Heart right ventricle (tissue), 16 donors: ENCODE results near the gene PMVK. TPM values are rescaled to one million over a fixed set of nuclear protein-coding genes. Genes with fewer than 3 reads are reported as not detected.
"Not testable (repeated sequence)": the region's sequence is repeated elsewhere in the genome, so short reads cannot be mapped to it uniquely, and the experiment has no call there.

ENCODE experiments used
- ATAC-seq, 8 donors: fragments of 200-7000 bp; cut with Tn5 transposase; one replicate each; pipeline ENCODE4 v1.9.1; 2020; ENCODE audit warnings: mild to moderate bottlenecking in 8 of 8, moderate library complexity in 8 of 8, moderate number of reproducible peaks in 1 of 8
- DNase-seq, 2 donors: peaks; one replicate each; pipeline ENCODE4 v3.0.0-alpha.2; 2020
- H3K27ac ChIP-seq, 10 donors: fragments of 200-600 bp; sonication (generic) in 2 of 10; one replicate each; pipeline versions ENCODE4 v1.5.0 to v1.8.0; 2020 to 2022; ENCODE audit warnings: mild to moderate bottlenecking in 3 of 10
- H3K27me3 ChIP-seq, 7 donors: fragments of 200-600 bp; one replicate each; pipeline ENCODE4 v1.8.0; 2021 to 2022; ENCODE audit warnings: mild to moderate bottlenecking in 2 of 7
- H3K36me3 ChIP-seq, 9 donors: fragments of 200-600 bp; sonication (generic) in 1 of 9; one replicate each; pipeline versions ENCODE4 v1.5.0 to v1.8.0; 2020 to 2022; ENCODE audit warnings: mild to moderate bottlenecking in 2 of 9
- H3K4me1 ChIP-seq, 9 donors: fragments of 200-600 bp; sonication (generic) in 1 of 9; one replicate each; pipeline versions ENCODE4 v1.5.0 to v1.8.0; 2020 to 2022; ENCODE audit warnings: mild to moderate bottlenecking in 4 of 9
- H3K4me3 ChIP-seq, 10 donors: fragments of 200-600 bp; sonication (generic) in 2 of 10; one replicate each; pipeline versions ENCODE4 v1.5.0 to v1.8.0; 2020 to 2022; ENCODE audit warnings: mild to moderate bottlenecking in 7 of 10, moderate library complexity in 2 of 10
- H3K9me3 ChIP-seq, 11 donors: fragments of 200-600 bp in 10 of 11; sonication (generic) in 2 of 11; one replicate each; pipeline versions ENCODE4 v1.5.0 to v1.8.0; 2013 to 2022; ENCODE audit warnings: mild to moderate bottlenecking in 2 of 11, control low read depth in 1 of 11, moderate library complexity in 1 of 11
- WGBS, 2 donors: extraction: QIAGEN DNeasy Blood & Tissue Kit; methylation state at CpG; one replicate each; pipeline ENCODE4 v1.1.7; 2013; ENCODE audit warnings: inconsistent platforms in 1 of 2; 5-methylcytosine and 5-hydroxymethylcytosine counted together
- intact Hi-C, 10 donors: fragments of 100-400 bp; cut with DNase I; formaldehyde crosslinking; loops; one replicate each; pipeline versions ENCODE4 v1.11.1 to v1.14.2; 2022
- polyA plus RNA-seq, 2 donors: library from polyadenylated mRNA; stranded (reverse); fragments of 200-250 nt; gene quantifications; one replicate each; pipeline ENCODE4 v1.2.3, GENCODE V29; 2013
- total RNA-seq, 10 donors: library from RNA; stranded (reverse); fragmentation: NEBNext Ultra II Directional in 3 of 10; extraction: Animal tissue kit (Norgen Biotek cat#: 25700) in 3 of 10; gene quantifications; one replicate each; pipeline versions ENCODE4 v1.2.1 to v1.2.4, GENCODE V29; 2021 to 2023
- TF ChIP-seq, protein P1 (sequence below), 9 donors: fragments of 200-600 bp; sonication (generic) in 2 of 9; IDR thresholded peaks; one replicate each; pipeline versions ENCODE4 v1.5.0 to v1.8.0; 2021 to 2022; ENCODE audit warnings: antibody characterized with exemption in 9 of 9, mild to moderate bottlenecking in 5 of 9, moderate library complexity in 1 of 9
- donor health status: Arrhythmogenic right ventricular cardiomyopathy.
- donor health status: ischemic (EF 13 %, LVEDD 7.1; RV severe dilation, severe dysfunction).
- donor health status: healthy with polysubstance abuse.
- donor health status: DM: no; HTN: yes; CAD: no.
- donor health status: DM: no; HTN: no; CAD: no.
- donor health status: ischemic (EF 25% LVEDD 6.9; RV normal size, moderate dysfunction).
- donor health status: ischemic (EF 25% LVEDD 5.7; RV mildly dilated, moderate dysfunction).
- donor health status: healthy.
- donor health status: DM: yes; HTN: yes; CAD: no.
- donor health status: Ischemic cardiomyopathy.
- donor health status: ischemic (EF 35%, LVEDD 5.7; RV mildly dilated, moderate dysfunction).
- donor health status: nonischemic (EF 11% LVEDD 7.7; RV severe dilation, severe dysfunction).
- donor health status: DM: yes; HTN: yes; CAD: no.
- donor health status: PGD.
- donor health status: ischemic (EF 29% LVEDD 5.4; RV normal size, mild dysfunction).
- donor health status: nonischemic (EF 23%, LVEDD 6.1; RV moderate dilation, normal function).

PMVK gene
- total and polyA plus RNA-seq, 12 donors = 29.9 to 66.4 (median 40.5) TPM

DNA sequence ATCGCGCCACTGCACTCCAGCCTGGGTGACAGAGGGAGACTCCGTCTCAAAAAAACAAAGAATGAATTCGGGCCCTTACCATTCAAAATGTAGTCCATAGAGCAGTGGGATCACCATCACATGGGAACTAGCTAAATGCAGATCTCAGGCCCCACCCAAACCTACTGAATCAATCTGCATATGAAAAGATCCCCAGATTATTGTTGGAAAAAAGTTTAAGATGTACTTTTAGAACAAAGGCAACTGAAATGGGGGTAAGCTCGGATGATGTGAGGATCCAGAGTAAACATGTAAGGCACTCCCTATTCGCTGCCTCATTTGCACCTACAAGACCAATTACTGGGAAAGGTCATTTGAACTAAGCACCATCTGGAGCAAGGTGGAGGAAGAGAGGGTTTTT is 45.8 kb upstream of the PMVK start:
- Histone ChIP-seq H3K27me3 (no peaks in the 10 kb centered on the region), H3K27ac (peak overlapping the region in 4 of 10 donors; percentile 36 to 87 (median 56)), H3K9me3 (no peaks in the 10 kb centered on the region), H3K4me1 (peaks cover 7 to 32% (median 17%) of the 10 kb centered on the region in 9 donors), H3K36me3 (peaks cover 0 to 31% (median 4%) of the 10 kb centered on the region in 9 donors), H3K4me3 (peak overlapping the region in 9 of 10 donors; percentile 14 to 81 (median 73))
- WGBS, 2 donors = 62 to 66% methylated on average over 6 of the region's 6 CpGs
- DNase-seq (no peak), ATAC-seq (no peak)
- intact Hi-C loops = loop anchor here in 1 of 10 donors (2.0 kb wide), 1 partner anchor 16 kb away; no protein-coding TSS in a partner anchor
- TF ChIP-seq, protein P1, sequence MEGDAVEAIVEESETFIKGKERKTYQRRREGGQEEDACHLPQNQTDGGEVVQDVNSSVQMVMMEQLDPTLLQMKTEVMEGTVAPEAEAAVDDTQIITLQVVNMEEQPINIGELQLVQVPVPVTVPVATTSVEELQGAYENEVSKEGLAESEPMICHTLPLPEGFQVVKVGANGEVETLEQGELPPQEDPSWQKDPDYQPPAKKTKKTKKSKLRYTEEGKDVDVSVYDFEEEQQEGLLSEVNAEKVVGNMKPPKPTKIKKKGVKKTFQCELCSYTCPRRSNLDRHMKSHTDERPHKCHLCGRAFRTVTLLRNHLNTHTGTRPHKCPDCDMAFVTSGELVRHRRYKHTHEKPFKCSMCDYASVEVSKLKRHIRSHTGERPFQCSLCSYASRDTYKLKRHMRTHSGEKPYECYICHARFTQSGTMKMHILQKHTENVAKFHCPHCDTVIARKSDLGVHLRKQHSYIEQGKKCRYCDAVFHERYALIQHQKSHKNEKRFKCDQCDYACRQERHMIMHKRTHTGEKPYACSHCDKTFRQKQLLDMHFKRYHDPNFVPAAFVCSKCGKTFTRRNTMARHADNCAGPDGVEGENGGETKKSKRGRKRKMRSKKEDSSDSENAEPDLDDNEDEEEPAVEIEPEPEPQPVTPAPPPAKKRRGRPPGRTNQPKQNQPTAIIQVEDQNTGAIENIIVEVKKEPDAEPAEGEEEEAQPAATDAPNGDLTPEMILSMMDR (IDR thresholded peaks at IDR 0.05) = no peak

DNA sequence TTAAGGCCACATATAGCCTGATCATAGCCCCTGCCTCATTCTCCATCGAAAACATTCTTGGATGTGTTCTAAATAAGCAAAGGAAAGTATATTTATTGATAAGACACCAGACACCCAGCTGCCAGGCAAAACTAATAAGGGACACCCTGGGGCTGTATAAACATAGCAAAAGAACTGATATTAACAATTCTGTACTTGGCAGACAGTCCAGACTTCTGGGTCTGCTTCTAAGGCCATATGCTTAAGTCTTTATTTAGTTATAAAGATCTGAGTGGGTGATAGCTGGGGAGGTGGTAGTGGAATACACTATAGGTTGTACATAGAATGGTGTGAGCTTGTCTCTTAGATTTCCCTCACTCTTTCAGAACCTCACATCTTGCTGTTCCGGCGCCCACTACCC is 41.8 kb upstream of the PMVK start:
- Histone ChIP-seq H3K27me3 (no peaks in the 10 kb centered on the region), H3K4me3 (no peak overlapping the region), H3K9me3 (no peaks in the 10 kb centered on the region), H3K36me3 (peaks cover 0 to 23% (median 4%) of the 10 kb centered on the region in 9 donors), H3K4me1 (peaks cover 4 to 34% (median 16%) of the 10 kb centered on the region in 9 donors), H3K27ac (no peak overlapping the region)
- WGBS, 2 donors = 93 to 96% methylated on average over 3 of the region's 3 CpGs
- no peak for DNase-seq
- no peak for ATAC-seq
- TF ChIP-seq, protein P1 (IDR thresholded peaks at IDR 0.05) = no peak
- intact Hi-C loops = loop anchor here in 1 of 10 donors (10.0 kb wide), 1 partner anchor 76 kb away; the partner anchor contains the start of gene ADAM15

DNA sequence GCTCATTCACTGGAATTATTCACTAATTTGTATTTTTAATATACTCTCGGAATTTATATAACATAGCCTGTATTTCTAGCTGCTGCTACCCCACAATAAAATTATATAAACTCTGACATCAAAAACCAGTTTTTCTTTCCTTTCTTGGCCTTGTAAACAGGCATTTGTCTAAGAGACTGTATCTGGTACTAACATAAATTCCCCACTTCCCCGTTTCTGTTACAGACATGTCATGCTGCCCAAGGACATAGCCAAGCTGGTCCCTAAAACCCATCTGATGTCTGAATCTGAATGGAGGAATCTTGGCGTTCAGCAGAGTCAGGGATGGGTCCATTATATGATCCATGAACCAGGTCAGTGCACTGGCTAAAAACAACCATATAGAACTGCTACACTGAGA is 41.2 kb upstream of the PMVK start:
- not testable (repeated sequence) for H3K4me3 ChIP-seq, ATAC-seq, H3K27me3 ChIP-seq, DNase-seq, H3K9me3 ChIP-seq
- H3K27ac ChIP-seq = peak overlapping the region in 1 of 10 donors; percentile 97
- H3K36me3 ChIP-seq = peaks cover 0 to 23% (median 4%) of the 10 kb centered on the region in 9 donors
- WGBS, 2 donors = 78 to 83% methylated on average over 3 of the region's 3 CpGs
- intact Hi-C loops = loop anchor here in 1 of 10 donors (10.0 kb wide), 1 partner anchor 77 kb away; the partner anchor contains the start of gene ADAM15
- H3K4me1 ChIP-seq = peaks cover 7 to 39% (median 22%) of the 10 kb centered on the region in 9 donors

DNA sequence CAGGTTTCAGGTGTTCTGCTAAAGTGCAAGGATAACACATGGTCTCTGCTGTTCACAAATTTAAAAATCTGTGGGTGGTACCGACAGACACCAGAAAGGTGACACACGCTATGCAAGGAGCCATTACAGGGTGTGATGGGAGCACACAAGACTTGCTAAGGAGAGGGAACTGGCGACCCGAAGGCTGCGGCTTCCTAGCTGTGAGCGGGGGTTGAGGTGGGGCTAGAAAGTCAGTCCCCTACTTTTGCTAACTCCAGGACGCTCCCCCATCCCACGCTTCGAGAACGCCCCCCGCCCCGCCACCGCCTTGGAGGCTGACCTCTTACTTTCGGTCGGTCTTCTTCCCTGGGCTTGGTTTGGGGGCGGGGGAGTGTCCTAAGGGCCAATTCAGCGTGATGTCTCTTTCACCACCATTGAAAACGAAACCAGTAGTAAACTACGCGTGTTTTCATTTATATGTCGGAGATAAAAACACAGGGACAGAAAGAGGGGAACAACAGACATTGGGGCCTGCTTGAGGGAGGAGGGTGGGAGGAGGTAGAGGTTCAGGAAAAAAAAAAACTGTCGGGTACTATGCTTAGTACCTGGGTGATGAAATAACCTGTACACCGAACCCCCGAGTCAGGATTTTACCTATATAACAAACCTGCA is 39.0 kb upstream of the PMVK start:
- H3K4me3 ChIP-seq = peak overlapping the region; percentile 41 to 89 (median 66)
- no peaks in the 10 kb centered on the region for H3K27me3 ChIP-seq
- intact Hi-C loops = loop anchor here in 4 of 10 donors (1.0 to 10.0 kb wide), 3 partner anchors 8 to 79 kb away; partner anchors contain the start of genes ADAM15 (in 1 of the 4) and FLAD1 (in 1 of the 4)
- TF ChIP-seq, protein P1 (IDR thresholded peaks at IDR 0.05) = no peak
- WGBS, 2 donors = 1% methylated on average over 24 of the region's 24 CpGs
- H3K9me3 ChIP-seq = no peaks in the 10 kb centered on the region
- H3K27ac ChIP-seq = peak overlapping the region; percentile 71 to 100 (median 96)
- ATAC-seq (no peak), DNase-seq (peak; percentile 45 to 63)
- peaks cover 17 to 52% (median 37%) of the 10 kb centered on the region in 9 donors for H3K4me1 ChIP-seq
- H3K36me3 ChIP-seq = peaks cover 0 to 23% (median 4%) of the 10 kb centered on the region in 9 donors
